Small intestine (tissue), 16 donors: ENCODE data around the gene SIGMAR1. TPM values are rescaled to one million over a fixed set of nuclear protein-coding genes. Genes with fewer than 3 reads are reported as not detected.

Experiments used
- DNase-seq, 2 donors: peaks; one replicate each; pipeline versions ENCODE4 v3.0.0 to v3.0.0-alpha.2; 2013
- FAIRE-seq: peaks from 2 replicates; lab custom pipeline; 2012; peaks lifted over from hg19 to GRCh38; lab: Jason Lieb, UNC
- H3K27ac ChIP-seq, 3 donors: one replicate each; pipeline ENCODE4 v1.5.1; 2013; ENCODE audit warnings: low read length in 2 of 3, mild to moderate bottlenecking in 2 of 3, control low read depth in 1 of 3, inconsistent platforms in 1 of 3, low read depth in 1 of 3, moderate library complexity in 1 of 3
- H3K27me3 ChIP-seq, 3 donors: one replicate each; pipeline ENCODE4 v1.6.1; 2013; ENCODE audit warnings: low read length in 3 of 3, inconsistent platforms in 1 of 3; ENCODE audit not compliant: control insufficient read depth in 3 of 3, insufficient read depth in 3 of 3
- H3K36me3 ChIP-seq, 3 donors: one replicate each; pipeline ENCODE4 v1.6.1; 2013; ENCODE audit warnings: low read length in 3 of 3, inconsistent platforms in 1 of 3, low read depth in 1 of 3, mild to moderate bottlenecking in 1 of 3, moderate library complexity in 1 of 3; ENCODE audit not compliant: control insufficient read depth in 3 of 3, insufficient read depth in 2 of 3
- H3K4me1 ChIP-seq, 3 donors: one replicate each; pipeline ENCODE4 v1.6.1; 2013; ENCODE audit warnings: low read length in 2 of 3, inconsistent platforms in 1 of 3, low read depth in 1 of 3, mild to moderate bottlenecking in 1 of 3, moderate library complexity in 1 of 3; ENCODE audit not compliant: control insufficient read depth in 3 of 3, insufficient read depth in 2 of 3
- H3K4me3 ChIP-seq, 3 donors: one replicate each; pipeline ENCODE4 v1.5.1; 2013; ENCODE audit warnings: low read length in 3 of 3, control low read depth in 1 of 3, inconsistent platforms in 1 of 3, low read depth in 1 of 3, mild to moderate bottlenecking in 1 of 3, moderate library complexity in 1 of 3
- H3K9me3 ChIP-seq, 2 donors: one replicate each; pipeline ENCODE4 v1.6.1; 2013; ENCODE audit warnings: low read depth in 1 of 2, low read length in 1 of 2; ENCODE audit not compliant: control insufficient read depth in 2 of 2, insufficient read depth in 1 of 2
- WGBS, 3 donors: extraction: QIAGEN DNeasy Blood & Tissue Kit; methylation state at CpG; one replicate each; pipeline ENCODE4 v1.1.7; 2013; 5-methylcytosine and 5-hydroxymethylcytosine counted together
- long read RNA-seq, 10 donors: transcript quantifications; one replicate each; lab custom pipeline, GENCODE V29; 2026
- polyA plus RNA-seq, 4 donors: library from polyadenylated mRNA; stranded (reverse) in 3 of 4; unstranded in 1 of 4; fragments of 200-250 nt in 3 of 4; fragments of 120-200 nt in 1 of 4; gene quantifications; one replicate each; pipeline versions ENCODE4 v1.2.1 to v1.2.3, GENCODE V29; 2013
- donor health status: healthy with polysubstance abuse.
- donor health status: control.
- donor health status: control.
- donor health status: Bipolar disorder and iron deficiency.
- donor health status: healthy.

Gene SIGMAR1
- polyA plus RNA-seq = 10 to 100 TPM; 41.4 to 88.8 (median 68.5) TPM
- long read RNA-seq, donor 1, transcript SIGMAR1-203 (3 exons, 1,743 nt) = minor isoform, 8 of 82 reads
- long read RNA-seq, donor 1, transcript SIGMAR1-201 (4 exons, 1,656 nt) = major isoform, 46 of 82 reads
- long read RNA-seq, donor 1, partial matches to known transcripts = 19 of 82 reads
- long read RNA-seq, donor 1, other reads (novel, unspliced or antisense) = 7 of 82 reads
- long read RNA-seq, donor 2, transcript SIGMAR1-201 (4 exons, 1,656 nt) = major isoform, 15 of 16 reads
- long read RNA-seq, donor 2, partial matches to known transcripts = 0 of 16 reads
- long read RNA-seq, donor 2, other reads (novel, unspliced or antisense) = 0 of 16 reads
- long read RNA-seq, donor 3, transcript SIGMAR1-201 (4 exons, 1,656 nt) = major isoform, 21 of 25 reads
- long read RNA-seq, donor 3, partial matches to known transcripts = 0 of 25 reads
- long read RNA-seq, donor 3, other reads (novel, unspliced or antisense) = 0 of 25 reads
- long read RNA-seq, donor 4 = 0 reads
- long read RNA-seq, donor 5, transcript SIGMAR1-201 (4 exons, 1,656 nt) = major isoform, 11 of 42 reads
- long read RNA-seq, donor 5, partial matches to known transcripts = 25 of 42 reads
- long read RNA-seq, donor 5, other reads (novel, unspliced or antisense) = 6 of 42 reads
- long read RNA-seq, donor 6, transcript SIGMAR1-201 (4 exons, 1,656 nt) = major isoform, 16 of 18 reads
- long read RNA-seq, donor 6, partial matches to known transcripts = 0 of 18 reads
- long read RNA-seq, donor 6, other reads (novel, unspliced or antisense) = 0 of 18 reads
- long read RNA-seq, donor 7, transcript SIGMAR1-201 (4 exons, 1,656 nt) = major isoform, 15 of 17 reads
- long read RNA-seq, donor 7, partial matches to known transcripts = 0 of 17 reads
- long read RNA-seq, donor 7, other reads (novel, unspliced or antisense) = 0 of 17 reads
- long read RNA-seq, donor 8, partial matches to known transcripts = 0 of 2 reads
- long read RNA-seq, donor 8, other reads (novel, unspliced or antisense) = 0 of 2 reads
- long read RNA-seq, donor 9, transcript SIGMAR1-201 (4 exons, 1,656 nt) = major isoform, 5 of 7 reads
- long read RNA-seq, donor 9, partial matches to known transcripts = 0 of 7 reads
- long read RNA-seq, donor 9, other reads (novel, unspliced or antisense) = 0 of 7 reads
- long read RNA-seq, donor 10, transcript SIGMAR1-201 (4 exons, 1,656 nt) = major isoform, 21 of 26 reads
- long read RNA-seq, donor 10, partial matches to known transcripts = 0 of 26 reads
- long read RNA-seq, donor 10, other reads (novel, unspliced or antisense) = 0 of 26 reads

GRCh38 chr9:34637356-34638137, at the start of gene SIGMAR1:
TSS of gene SIGMAR1 (minus strand) at chr9:34637787. CDS start at chr9:34637697, 90 bp downstream.
- Histone ChIP-seq H3K9me3 (no peaks in the 10 kb centered on the region), H3K4me1 (peaks cover 0 to 21% (median 3%) of the 10 kb centered on the region in 3 donors), H3K36me3 (peaks cover 0 to 16% (median 0%) of the 10 kb centered on the region in 3 donors), H3K27ac (peak within 1 kb of the TSS; percentile 75 to 92 (median 79)), H3K27me3 (no peaks in the 10 kb centered on the region), H3K4me3 (peak within 1 kb of the TSS; percentile 36 to 72 (median 70))
- 0 to 1% (median 0%) methylated on average over 59 to 74 of the region's 74 CpGs for WGBS, 3 donors
- FAIRE-seq (no peak), DNase-seq (peak; percentile 94 to 97)

- Histone ChIP-seq H3K4me1 (peaks cover 0 to 3% (median 0%) of the 10 kb centered on the region in 3 donors), H3K9me3 (no peaks in the 10 kb centered on the region), H3K27ac (no peak overlapping the region), H3K4me3 (no peak overlapping the region), H3K27me3 (no peaks in the 10 kb centered on the region), H3K36me3 (peaks cover 0 to 2% (median 0%) of the 10 kb centered on the region in 3 donors)
- 43 to 79% (median 48%) methylated on average over 1 of the region's 1 CpG for whole genome bisulfite sequencing, 3 donors
- FAIRE-seq (no peak), DNase-seq (no peak)
Measured at GRCh38 chr9:34686732-34687131, 49.1 kb upstream of the SIGMAR1 start.

- H3K4me1 ChIP-seq = peaks cover 0 to 3% (median 0%) of the 10 kb centered on the region in 3 donors
- DNase-seq (no peak), FAIRE-seq (no peak)
- H3K27ac ChIP-seq = no peak overlapping the region
- no peaks in the 10 kb centered on the region for H3K9me3 ChIP-seq
- 73 to 95% (median 88%) methylated on average over 5 of the region's 5 CpGs for WGBS, 3 donors
- peaks cover 0 to 2% (median 0%) of the 10 kb centered on the region in 3 donors for H3K36me3 ChIP-seq
- no peak overlapping the region for H3K4me3 ChIP-seq
- no peaks in the 10 kb centered on the region for H3K27me3 ChIP-seq
Measured at GRCh38 chr9:34686231-34686630, 48.6 kb upstream of the SIGMAR1 start.

- Histone ChIP-seq H3K4me1 (peaks cover 0 to 3% (median 0%) of the 10 kb centered on the region in 3 donors), H3K9me3 (no peaks in the 10 kb centered on the region), H3K27ac (no peak overlapping the region), H3K36me3 (peaks cover 0 to 2% (median 0%) of the 10 kb centered on the region in 3 donors), H3K4me3 (no peak overlapping the region), H3K27me3 (no peaks in the 10 kb centered on the region)
- WGBS, 3 donors = 75 to 77% (median 75%) methylated on average over 4 of the region's 4 CpGs
- no peak for DNase-seq
- no peak for FAIRE-seq
Measured at GRCh38 chr9:34685591-34685990, 48.0 kb upstream of the SIGMAR1 start.

GRCh38 chr9:34684816-34685215, 47.2 kb upstream of the SIGMAR1 start:
- 88 to 96% (median 93%) methylated on average over 4 of the region's 4 CpGs for WGBS, 3 donors
- Histone ChIP-seq H3K27me3 (no peaks in the 10 kb centered on the region), H3K4me1 (peaks cover 0 to under 1% (median 0%) of the 10 kb centered on the region in 3 donors), H3K9me3 (no peaks in the 10 kb centered on the region), H3K36me3 (peaks cover 0 to 2% (median 0%) of the 10 kb centered on the region in 3 donors), H3K4me3 (no peak overlapping the region), H3K27ac (no peak overlapping the region)
- DNase-seq (no peak), FAIRE-seq (no peak)

GRCh38 chr9:34684145-34684544, 46.6 kb upstream of the SIGMAR1 start:
- 72 to 86% (median 77%) methylated on average over 4 of the region's 4 CpGs for WGBS, 3 donors

GRCh38 chr9:34675869-34676268, 38.3 kb upstream of the SIGMAR1 start:
- DNase-seq (no peak), FAIRE-seq (no peak)
- Histone ChIP-seq H3K27ac (no peak overlapping the region), H3K9me3 (peaks cover 0 to 1% of the 10 kb centered on the region in 2 donors), H3K27me3 (no peaks in the 10 kb centered on the region), H3K36me3 (no peaks in the 10 kb centered on the region), H3K4me3 (no peak overlapping the region), H3K4me1 (no peaks in the 10 kb centered on the region)
- 93 to 97% (median 95%) methylated on average over 2 of the region's 2 CpGs for WGBS, 3 donors

More at GRCh38 chr9:34684145-34684544, 46.6 kb upstream of the SIGMAR1 start:
- FAIRE-seq (no peak), DNase-seq (no peak)
- Histone ChIP-seq H3K27ac (no peak overlapping the region), H3K4me3 (no peak overlapping the region), H3K4me1 (no peaks in the 10 kb centered on the region), H3K36me3 (peaks cover 0 to 2% (median 0%) of the 10 kb centered on the region in 3 donors), H3K27me3 (no peaks in the 10 kb centered on the region), H3K9me3 (no peaks in the 10 kb centered on the region)
